ENCODE measurements around the gene ZNF837. TPM values are rescaled to one million over a fixed set of nuclear protein-coding genes. Genes with fewer than 3 reads are reported as not detected.

ZNF837 gene
- total RNA-seq, 8 experiments from 2014 or later, result 1.1 to 3.2 (median 1.6) TPM

GRCh38 chr19:58328999-58329398 lies 51.8 kb downstream of the ZNF837 start:
- peaks cover 14 to 21% of the 10 kb centered on the region in 2 donors for H3K4me1 ChIP-seq (replicated peaks in 1 of 2)
- no peak overlapping the region for H3K27ac ChIP-seq
- ATAC-seq (replicated peaks in 6 of 8), result no peak
- no peak overlapping the region for H3K4me3 ChIP-seq
- in situ Hi-C loops (cut with MboI; ENCODE audit: low pct_unique_long_range_greater_than_20kb in 2 of 9, low sequenced_read_pairs in 9 of 9, unreplicated experiment in 9 of 9), result no loop called here
- WGBS, 10 experiments, result 18 to 100% (median 33%) methylated on average over 1 to 7 of the region's 10 CpGs; no CpG with 5 or more reads in 4 of the 10 experiments

DNA sequence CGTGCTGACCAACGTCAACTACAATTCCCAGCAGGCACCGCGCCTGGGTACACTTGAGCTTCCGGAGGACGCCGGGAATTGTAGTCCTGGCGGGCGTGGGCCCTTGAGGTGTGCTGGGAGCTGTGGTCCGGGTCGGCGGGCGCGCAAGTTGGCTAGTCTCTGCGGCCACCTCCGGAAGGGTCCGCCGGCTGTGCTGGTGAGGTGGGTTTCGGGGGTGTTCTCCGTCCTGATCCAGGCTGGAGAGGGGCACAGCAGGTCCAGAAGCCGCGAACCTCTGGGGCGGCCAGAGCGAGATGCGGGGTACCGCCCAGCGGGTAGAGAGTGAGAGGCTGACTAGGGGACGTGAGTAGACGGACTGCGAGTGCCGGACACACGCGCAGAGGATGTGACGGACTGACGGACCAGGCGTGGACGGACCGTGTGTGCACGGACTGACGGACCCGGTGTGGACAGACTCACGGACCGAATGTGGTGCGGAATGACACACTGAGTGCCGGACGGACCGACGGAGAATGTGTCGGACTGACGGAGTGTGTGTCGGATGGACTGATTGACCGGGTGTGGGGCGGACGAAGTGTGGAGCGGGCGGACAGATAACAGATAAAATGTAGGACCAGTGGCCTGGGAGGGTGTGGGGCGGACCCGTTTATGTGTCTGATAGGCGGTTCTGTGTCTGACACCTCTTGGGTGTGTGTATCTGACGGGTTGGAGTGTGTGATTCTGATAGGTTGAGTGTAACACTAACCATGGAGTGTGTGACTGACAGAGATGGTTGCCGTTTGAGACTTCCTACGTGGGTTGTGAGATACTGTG lies 53.7 kb downstream of the ZNF837 start, which contains the start of gene ZSCAN22:
TSS of gene ZSCAN22 (plus strand) at position 81 of the 813 bp plus-strand sequence. CDS start 7,809 bp downstream, outside the sequence.
- WGBS, 10 experiments, result 0 to 2% (median 0%) methylated on average over 1 to 17 of the region's 62 CpGs; no CpG with 5 or more reads in 2 of the 10 experiments
- Histone ChIP-seq H3K27ac (peak within 1 kb of the TSS; percentile 73 to 80), H3K4me1 (replicated peaks in 1 of 2) (peaks cover 14 to 21% of the 10 kb centered on the region in 2 donors), H3K4me3 (peak within 1 kb of the TSS; percentile 60 to 94 (median 65))
- peak; percentile 86 to 96 (median 94) for ATAC-seq (replicated peaks in 6 of 8)
- in situ Hi-C loops (cut with MboI; ENCODE audit: low pct_unique_long_range_greater_than_20kb in 2 of 9, low sequenced_read_pairs in 9 of 9, unreplicated experiment in 9 of 9), result no loop called here

- Histone ChIP-seq H3K4me3 (peak overlapping the region; percentile 60 to 94 (median 65)), H3K4me1 (replicated peaks in 1 of 2) (peaks cover 14 to 21% of the 10 kb centered on the region in 2 donors), H3K27ac (peak overlapping the region; percentile 60 to 80)
- in situ Hi-C loops (cut with MboI; ENCODE audit: low pct_unique_long_range_greater_than_20kb in 2 of 9, low sequenced_read_pairs in 9 of 9, unreplicated experiment in 9 of 9), result no loop called here
- WGBS, 10 experiments, result 0 to 20% (median 5%) methylated on average over 1 to 4 of the region's 9 CpGs; no CpG with 5 or more reads in 6 of the 10 experiments
- peak in 7 of 8 experiments; percentile 1 to 55 (median 46) for ATAC-seq (replicated peaks in 6 of 8)
Measured at GRCh38 chr19:58326501-58326913, 54.3 kb downstream of the ZNF837 start.

GRCh38 chr19:58325311-58326022 lies 55.4 kb downstream of the ZNF837 start:
- peak overlapping the region; percentile 60 to 94 (median 65) for H3K4me3 ChIP-seq
- peaks cover 14 to 21% of the 10 kb centered on the region in 2 donors for H3K4me1 ChIP-seq (replicated peaks in 1 of 2)
- H3K27ac ChIP-seq, result peak overlapping the region in 1 of 2 donors; percentile 60
- no peak for ATAC-seq (replicated peaks in 6 of 8)
- 67 to 100% (median 90%) methylated on average over 1 to 5 of the region's 6 CpGs; no CpG with 5 or more reads in 2 of the 10 experiments for WGBS, 10 experiments
- in situ Hi-C loops (cut with MboI; ENCODE audit: low pct_unique_long_range_greater_than_20kb in 2 of 9, low sequenced_read_pairs in 9 of 9, unreplicated experiment in 9 of 9), result no loop called here

- in situ Hi-C loops (cut with MboI; ENCODE audit: low pct_unique_long_range_greater_than_20kb in 2 of 9, low sequenced_read_pairs in 9 of 9, unreplicated experiment in 9 of 9), result no loop called here
- Histone ChIP-seq H3K27ac (no peak overlapping the region), H3K4me1 (replicated peaks in 1 of 2) (no peaks in the 10 kb centered on the region), H3K4me3 (no peak overlapping the region)
- ATAC-seq (replicated peaks in 6 of 8), result peak in 4 of 8 experiments; percentile 7 to 35 (median 25)
- whole genome bisulfite sequencing, 10 experiments, result 61 to 100% (median 98%) methylated on average over 1 to 6 of the region's 10 CpGs; no CpG with 5 or more reads in 6 of the 10 experiments
Measured at GRCh38 chr19:58319241-58319640, 61.6 kb downstream of the ZNF837 start.

DNA sequence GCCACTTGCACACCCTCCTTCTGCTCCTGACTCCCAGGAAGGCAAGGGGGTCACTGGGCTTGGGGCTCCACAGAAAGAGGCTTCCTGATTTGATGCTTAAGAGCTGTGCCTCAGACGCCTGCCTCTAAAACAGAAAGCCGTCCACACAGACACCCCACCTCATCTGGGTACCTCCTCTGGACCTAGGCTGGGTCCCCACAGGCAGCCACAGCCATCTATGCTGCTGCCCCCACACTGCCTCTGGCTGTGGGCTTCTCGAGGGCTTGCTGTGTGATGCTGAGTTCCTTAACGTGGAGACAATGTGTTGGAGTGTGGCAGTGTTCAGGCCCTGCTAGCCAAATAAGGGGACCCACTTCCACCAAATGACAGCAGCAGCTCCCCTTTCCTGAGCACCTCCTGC lies 62.5 kb downstream of the ZNF837 start:
- WGBS, 10 experiments, result 67 to 100% methylated on average over 1 to 2 of the region's 4 CpGs; no CpG with 5 or more reads in 8 of the 10 experiments
- Histone ChIP-seq H3K27ac (no peak overlapping the region), H3K4me1 (replicated peaks in 1 of 2) (no peaks in the 10 kb centered on the region), H3K4me3 (no peak overlapping the region)
- no peak for ATAC-seq (replicated peaks in 6 of 8)
- in situ Hi-C loops (cut with MboI; ENCODE audit: low pct_unique_long_range_greater_than_20kb in 2 of 9, low sequenced_read_pairs in 9 of 9, unreplicated experiment in 9 of 9), result no loop called here

Other genes starting within 250 kb of the ZNF837 start
- gene ZNF329, start 230.2 kb downstream of the ZNF837 start, total RNA-seq, result 10 to 100 TPM in 5 of 8 experiments, 1 to 10 TPM in 3; 4.3 to 23.2 (median 16.1) TPM
- 10 to 100 TPM; 17.0 to 40.6 (median 28.2) TPM for gene ZNF274, start 198.0 kb downstream of the ZNF837 start, total RNA-seq
- gene ZNF544, start 152.1 kb downstream of the ZNF837 start, total RNA-seq, result 10 to 100 TPM; 23.7 to 63.5 (median 40.8) TPM
- gene ZNF8, start 102.1 kb downstream of the ZNF837 start, total RNA-seq, result 10 to 100 TPM in 5 of 8 experiments, 1 to 10 TPM in 3; 5.7 to 15.7 (median 10.6) TPM
- gene ERVK3-1, start 75.7 kb downstream of the ZNF837 start, total RNA-seq, result 10 to 100 TPM; 38.0 to 72.5 (median 53.6) TPM
- gene ZSCAN22, start 54.0 kb downstream of the ZNF837 start, total RNA-seq, result 1 to 10 TPM; 2.0 to 4.1 (median 3.3) TPM
- gene A1BG, start 27.5 kb downstream of the ZNF837 start, total RNA-seq, result 10 to 100 TPM in 6 of 8 experiments, 1 to 10 TPM in 1, not detected in 1; 4.4 to 84.0 (median 63.6) TPM
- 10 to 100 TPM in 1 of 8 experiments, 1 to 10 TPM in 5, under 1 TPM in 2; 0.61 to 10.2 (median 5.3) TPM for gene ZNF497, start 18.3 kb downstream of the ZNF837 start, total RNA-seq
- 1,000 to 10,000 TPM; 1,054 to 2,751 (median 1,702) TPM for gene RPS5, start 6.2 kb upstream of the ZNF837 start, total RNA-seq
- gene RNF225, start 14.6 kb upstream of the ZNF837 start, total RNA-seq, result not detected
- gene ZNF584, start 27.6 kb upstream of the ZNF837 start, total RNA-seq, result 10 to 100 TPM; 15.1 to 23.3 (median 17.5) TPM
- gene ZNF132, start 59.1 kb upstream of the ZNF837 start, total RNA-seq, result 10 to 100 TPM in 2 of 8 experiments, 1 to 10 TPM in 6; 5.2 to 13.2 (median 7.4) TPM
- gene ZNF324B, start 70.6 kb upstream of the ZNF837 start, total RNA-seq, result 10 to 100 TPM in 5 of 8 experiments, 1 to 10 TPM in 3; 7.3 to 14.5 (median 10.5) TPM
- 10 to 100 TPM in 7 of 8 experiments, 1 to 10 TPM in 1; 8.5 to 21.3 (median 17.2) TPM for gene ZNF324, start 86.0 kb upstream of the ZNF837 start, total RNA-seq
- gene ZNF446, start 95.3 kb upstream of the ZNF837 start, total RNA-seq, result 10 to 100 TPM; 11.8 to 19.8 (median 14.6) TPM
- gene SLC27A5, start 131.0 kb upstream of the ZNF837 start, total RNA-seq, result 10 to 100 TPM; 11.0 to 26.3 (median 20.2) TPM
- 10 to 100 TPM in 3 of 8 experiments, 1 to 10 TPM in 5; 6.5 to 15.4 (median 7.7) TPM for gene ZBTB45, start 138.8 kb upstream of the ZNF837 start, total RNA-seq
- 100 to 1,000 TPM; 195 to 521 (median 274) TPM for gene TRIM28, start 163.0 kb upstream of the ZNF837 start, total RNA-seq
- gene CHMP2A, start 174.1 kb upstream of the ZNF837 start, total RNA-seq, result 100 to 1,000 TPM; 106 to 165 (median 138) TPM
- gene UBE2M, start 177.6 kb upstream of the ZNF837 start, total RNA-seq, result 10 to 100 TPM; 49.3 to 82.7 (median 70.9) TPM
- gene MZF1, start 192.3 kb upstream of the ZNF837 start, total RNA-seq, result 10 to 100 TPM; 14.6 to 49.3 (median 17.0) TPM

Data from motor neuron (in vitro differentiated cells).